GM19240 (cell line): ENCODE measurements around the gene AKAP12.
"Not testable (repeated sequence)": the region's sequence is repeated elsewhere in the genome, so short reads cannot be mapped to it uniquely, and the experiment has no call there.

Experiments used
- DNase-seq: peaks from one replicate; pipeline ENCODE4 v3.0.0; 2011; ENCODE audit warnings: low spot score; ENCODE audit not compliant: insufficient read length

AKAP12 gene

GRCh38 chr6:151341476-151342195 is 101.9 kb downstream of the AKAP12 start:
- no peak for DNase-seq

GRCh38 chr6:151342750-151343149 is 103.0 kb downstream of the AKAP12 start:
- not testable (repeated sequence) for DNase-seq

DNA sequence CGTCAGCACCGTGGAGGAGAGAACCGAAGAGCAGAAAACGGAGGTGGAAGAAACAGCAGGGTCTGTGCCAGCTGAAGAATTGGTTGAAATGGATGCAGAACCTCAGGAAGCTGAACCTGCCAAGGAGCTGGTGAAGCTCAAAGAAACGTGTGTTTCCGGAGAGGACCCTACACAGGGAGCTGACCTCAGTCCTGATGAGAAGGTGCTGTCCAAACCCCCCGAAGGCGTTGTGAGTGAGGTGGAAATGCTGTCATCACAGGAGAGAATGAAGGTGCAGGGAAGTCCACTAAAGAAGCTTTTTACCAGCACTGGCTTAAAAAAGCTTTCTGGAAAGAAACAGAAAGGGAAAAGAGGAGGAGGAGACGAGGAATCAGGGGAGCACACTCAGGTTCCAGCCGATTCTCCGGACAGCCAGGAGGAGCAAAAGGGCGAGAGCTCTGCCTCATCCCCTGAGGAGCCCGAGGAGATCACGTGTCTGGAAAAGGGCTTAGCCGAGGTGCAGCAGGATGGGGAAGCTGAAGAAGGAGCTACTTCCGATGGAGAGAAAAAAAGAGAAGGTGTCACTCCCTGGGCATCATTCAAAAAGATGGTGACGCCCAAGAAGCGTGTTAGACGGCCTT is 110.0 kb downstream of the AKAP12 start:
- DNase-seq: no peak

- no peak for DNase-seq
Observed at GRCh38 chr6:151350442-151351145, 110.8 kb downstream of the AKAP12 start.

DNA sequence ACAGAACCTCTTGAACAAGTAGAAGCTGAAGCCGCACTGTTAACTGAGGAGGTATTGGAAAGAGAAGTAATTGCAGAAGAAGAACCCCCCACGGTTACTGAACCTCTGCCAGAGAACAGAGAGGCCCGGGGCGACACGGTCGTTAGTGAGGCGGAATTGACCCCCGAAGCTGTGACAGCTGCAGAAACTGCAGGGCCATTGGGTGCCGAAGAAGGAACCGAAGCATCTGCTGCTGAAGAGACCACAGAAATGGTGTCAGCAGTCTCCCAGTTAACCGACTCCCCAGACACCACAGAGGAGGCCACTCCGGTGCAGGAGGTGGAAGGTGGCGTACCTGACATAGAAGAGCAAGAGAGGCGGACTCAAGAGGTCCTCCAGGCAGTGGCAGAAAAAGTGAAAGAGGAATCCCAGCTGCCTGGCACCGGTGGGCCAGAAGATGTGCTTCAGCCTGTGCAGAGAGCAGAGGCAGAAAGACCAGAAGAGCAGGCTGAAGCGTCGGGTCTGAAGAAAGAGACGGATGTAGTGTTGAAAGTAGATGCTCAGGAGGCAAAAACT is 111.5 kb downstream of the AKAP12 start:
- DNase-seq: no peak

DNA sequence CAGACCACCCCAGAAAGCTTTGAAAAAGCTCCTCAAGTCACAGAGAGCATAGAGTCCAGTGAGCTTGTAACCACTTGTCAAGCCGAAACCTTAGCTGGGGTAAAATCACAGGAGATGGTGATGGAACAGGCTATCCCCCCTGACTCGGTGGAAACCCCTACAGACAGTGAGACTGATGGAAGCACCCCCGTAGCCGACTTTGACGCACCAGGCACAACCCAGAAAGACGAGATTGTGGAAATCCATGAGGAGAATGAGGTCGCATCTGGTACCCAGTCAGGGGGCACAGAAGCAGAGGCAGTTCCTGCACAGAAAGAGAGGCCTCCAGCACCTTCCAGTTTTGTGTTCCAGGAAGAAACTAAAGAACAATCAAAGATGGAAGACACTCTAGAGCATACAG is 112.0 kb downstream of the AKAP12 start:
- no peak for DNase-seq

DNA sequence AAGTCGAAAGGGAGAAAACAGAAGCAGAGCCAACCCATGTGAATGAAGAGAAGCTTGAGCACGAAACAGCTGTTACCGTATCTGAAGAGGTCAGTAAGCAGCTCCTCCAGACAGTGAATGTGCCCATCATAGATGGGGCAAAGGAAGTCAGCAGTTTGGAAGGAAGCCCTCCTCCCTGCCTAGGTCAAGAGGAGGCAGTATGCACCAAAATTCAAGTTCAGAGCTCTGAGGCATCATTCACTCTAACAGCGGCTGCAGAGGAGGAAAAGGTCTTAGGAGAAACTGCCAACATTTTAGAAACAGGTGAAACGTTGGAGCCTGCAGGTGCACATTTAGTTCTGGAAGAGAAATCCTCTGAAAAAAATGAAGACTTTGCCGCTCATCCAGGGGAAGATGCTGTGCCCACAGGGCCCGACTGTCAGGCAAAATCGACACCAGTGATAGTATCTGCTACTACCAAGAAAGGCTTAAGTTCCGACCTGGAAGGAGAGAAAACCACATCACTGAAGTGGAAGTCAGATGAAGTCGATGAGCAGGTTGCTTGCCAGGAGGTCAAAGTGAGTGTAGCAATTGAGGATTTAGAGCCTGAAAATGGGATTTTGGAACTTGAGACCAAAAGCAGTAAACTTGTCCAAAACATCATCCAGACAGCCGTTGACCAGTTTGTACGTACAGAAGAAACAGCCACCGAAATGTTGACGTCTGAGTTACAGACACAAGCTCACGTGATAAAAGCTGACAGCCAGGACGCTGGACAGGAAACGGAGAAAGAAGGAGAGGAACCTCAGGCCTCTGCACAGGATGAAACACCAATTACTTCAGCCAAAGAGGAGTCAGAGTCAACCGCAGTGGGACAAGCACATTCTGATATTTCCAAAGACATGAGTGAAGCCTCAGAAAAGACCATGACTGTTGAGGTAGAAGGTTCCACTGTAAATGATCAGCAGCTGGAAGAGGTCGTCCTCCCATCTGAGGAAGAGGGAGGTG is 112.9 kb downstream of the AKAP12 start:
- DNase-seq: no peak

- no peak for DNase-seq
Observed at GRCh38 chr6:151353795-151354194, 114.0 kb downstream of the AKAP12 start.

DNA sequence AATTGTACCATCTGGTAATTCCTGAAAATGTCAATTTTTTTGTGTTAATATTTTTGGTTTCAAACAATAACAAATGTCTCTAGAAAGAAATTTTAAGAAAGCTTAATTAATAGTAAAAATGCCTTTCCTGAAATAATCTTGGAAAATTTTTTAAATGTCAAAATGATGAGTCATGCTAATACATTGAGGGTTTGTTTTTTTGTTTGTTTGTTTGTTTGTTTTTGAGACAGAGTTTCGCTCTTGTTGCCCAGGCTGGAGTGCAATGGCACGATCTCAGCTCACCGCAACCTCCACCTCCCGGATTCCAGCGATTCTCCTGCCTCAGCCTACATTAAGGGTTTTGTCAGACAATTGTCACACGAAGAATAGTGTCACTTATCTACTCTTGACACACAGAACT is 117.2 kb downstream of the AKAP12 start:
- DNase-seq: not testable (repeated sequence)

DNA sequence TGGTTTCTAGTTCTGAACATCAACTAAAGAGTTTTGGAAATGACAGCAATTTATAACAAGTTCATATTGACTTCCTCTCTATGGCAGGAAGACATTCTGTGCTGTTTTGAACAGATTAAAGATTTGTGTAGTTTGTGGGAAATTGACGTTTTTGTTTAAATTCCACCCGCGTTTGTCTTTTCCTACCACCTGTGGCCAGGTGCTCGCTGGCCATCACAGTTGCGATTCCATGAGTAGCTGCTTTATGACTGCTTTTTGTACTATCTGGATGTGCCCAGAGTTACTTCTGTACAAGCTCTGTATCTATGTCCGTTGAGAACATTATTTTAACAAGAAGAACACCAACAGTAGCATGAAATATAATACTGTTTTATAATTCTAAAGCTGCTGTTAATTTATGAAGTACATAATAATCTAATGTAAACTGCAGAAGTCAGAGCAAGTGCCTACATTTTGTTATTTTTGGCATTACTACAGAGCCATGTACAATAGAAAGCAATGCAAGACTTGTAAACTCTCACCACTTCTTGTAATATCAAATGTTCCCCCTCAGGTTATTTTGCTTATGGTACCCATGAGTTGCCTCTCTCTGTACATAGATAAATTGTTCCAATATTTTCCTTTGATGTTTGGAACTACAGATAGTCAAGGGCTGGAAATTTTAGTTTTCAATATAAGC is 118.1 kb downstream of the AKAP12 start:
- no peak for DNase-seq

- no peak for DNase-seq
Observed at GRCh38 chr6:151358475-151358874, 118.7 kb downstream of the AKAP12 start.

- no peak for DNase-seq
Observed at GRCh38 chr6:151359486-151359885, 119.7 kb downstream of the AKAP12 start.

- DNase-seq: no peak
Observed at GRCh38 chr6:151365233-151365632, 125.5 kb downstream of the AKAP12 start.

DNA sequence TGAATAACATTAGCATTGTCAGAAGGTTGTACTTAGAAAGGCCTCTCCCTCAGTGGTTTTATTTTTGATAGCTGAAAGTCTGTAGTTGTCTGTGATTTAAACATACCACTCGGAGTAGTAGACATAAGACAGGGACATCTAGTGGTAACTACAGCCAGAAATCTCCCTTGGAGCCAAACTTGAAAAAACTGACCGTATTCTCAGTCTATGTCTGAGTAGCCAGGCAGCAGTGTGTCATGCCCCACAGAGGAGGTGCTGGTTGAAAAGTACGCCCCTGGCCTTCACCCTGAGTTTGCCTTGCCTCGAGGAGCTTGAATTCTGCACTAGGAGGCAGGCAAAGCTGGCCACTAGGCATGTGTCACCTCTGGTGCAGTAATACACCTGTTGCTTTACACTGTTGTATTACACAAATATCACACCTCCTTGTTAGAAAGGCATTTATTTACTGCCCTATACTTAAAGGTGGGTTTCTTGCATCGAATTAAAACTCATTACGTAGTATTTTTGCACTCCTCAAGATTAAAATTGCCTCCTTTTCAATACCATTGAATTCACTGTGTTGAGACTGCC is 130.8 kb downstream of the AKAP12 start:
- no peak for DNase-seq

GRCh38 chr6:151372164-151372563 is 132.4 kb downstream of the AKAP12 start:
- no peak for DNase-seq

DNA sequence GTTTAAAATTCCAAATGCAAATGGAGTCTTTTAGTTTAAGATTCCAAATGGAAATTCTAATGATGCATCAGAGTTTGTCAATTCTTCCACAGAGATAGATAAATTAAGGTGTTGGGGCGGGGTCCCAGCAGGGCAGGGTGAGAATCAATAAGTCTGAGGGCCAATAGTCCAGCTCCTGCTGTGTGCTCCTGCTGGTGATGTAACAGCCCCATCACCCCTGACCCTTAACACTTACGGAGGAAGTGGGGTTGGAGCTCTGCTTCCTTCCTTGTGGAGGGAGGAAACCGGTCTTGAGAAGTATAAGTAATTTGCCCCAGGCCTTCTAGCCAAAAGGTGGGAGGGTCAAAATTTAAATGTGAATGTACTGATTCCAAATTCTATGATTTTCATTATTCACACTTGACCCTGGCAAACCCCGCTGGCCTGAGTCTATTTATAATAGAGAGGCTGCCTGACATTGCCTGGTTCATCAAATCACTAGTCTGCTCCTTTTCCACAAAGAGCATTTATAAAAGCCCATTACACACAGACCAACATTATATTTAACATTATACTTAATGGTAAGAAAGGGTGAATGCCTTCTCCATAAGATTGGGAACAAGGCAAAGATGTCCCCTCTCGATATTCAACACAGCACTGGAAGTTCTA is 134.4 kb downstream of the AKAP12 start:
- no peak for DNase-seq

DNA sequence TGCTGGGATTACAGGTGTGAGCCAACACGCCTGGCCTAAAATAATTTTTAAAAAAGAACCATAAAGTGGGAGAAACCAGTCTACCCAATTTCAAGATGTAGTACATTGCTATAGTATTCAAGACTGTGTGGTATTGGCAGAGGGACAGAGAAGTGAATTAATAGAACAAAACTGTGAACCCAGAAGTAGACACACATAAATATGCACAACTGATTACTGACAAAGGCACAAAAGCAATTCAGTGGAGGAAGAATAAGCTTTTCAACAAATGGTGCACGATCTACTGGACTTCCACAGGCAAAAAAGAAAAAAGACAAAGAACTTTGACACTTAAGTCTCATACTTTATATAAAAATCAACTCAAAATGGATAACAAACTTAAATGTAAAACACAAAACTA is 136.1 kb downstream of the AKAP12 start:
- no peak for DNase-seq

GRCh38 chr6:151376440-151376839 is 136.7 kb downstream of the AKAP12 start:
- no peak for DNase-seq

- DNase-seq: no peak
Observed at GRCh38 chr6:151377095-151377494, 137.3 kb downstream of the AKAP12 start.
